Glomerular visceral epithelial cell (primary cell): ENCODE measurements around the gene HECW1.
"Not testable (repeated sequence)": the region's sequence is repeated elsewhere in the genome, so short reads cannot be mapped to it uniquely, and the experiment has no call there.

Experiments used
- DNase-seq: peaks from one replicate; pipeline ENCODE4 v3.0.0-alpha.2; 2016; ENCODE audit errors: extremely low spot score

HECW1 gene

DNA sequence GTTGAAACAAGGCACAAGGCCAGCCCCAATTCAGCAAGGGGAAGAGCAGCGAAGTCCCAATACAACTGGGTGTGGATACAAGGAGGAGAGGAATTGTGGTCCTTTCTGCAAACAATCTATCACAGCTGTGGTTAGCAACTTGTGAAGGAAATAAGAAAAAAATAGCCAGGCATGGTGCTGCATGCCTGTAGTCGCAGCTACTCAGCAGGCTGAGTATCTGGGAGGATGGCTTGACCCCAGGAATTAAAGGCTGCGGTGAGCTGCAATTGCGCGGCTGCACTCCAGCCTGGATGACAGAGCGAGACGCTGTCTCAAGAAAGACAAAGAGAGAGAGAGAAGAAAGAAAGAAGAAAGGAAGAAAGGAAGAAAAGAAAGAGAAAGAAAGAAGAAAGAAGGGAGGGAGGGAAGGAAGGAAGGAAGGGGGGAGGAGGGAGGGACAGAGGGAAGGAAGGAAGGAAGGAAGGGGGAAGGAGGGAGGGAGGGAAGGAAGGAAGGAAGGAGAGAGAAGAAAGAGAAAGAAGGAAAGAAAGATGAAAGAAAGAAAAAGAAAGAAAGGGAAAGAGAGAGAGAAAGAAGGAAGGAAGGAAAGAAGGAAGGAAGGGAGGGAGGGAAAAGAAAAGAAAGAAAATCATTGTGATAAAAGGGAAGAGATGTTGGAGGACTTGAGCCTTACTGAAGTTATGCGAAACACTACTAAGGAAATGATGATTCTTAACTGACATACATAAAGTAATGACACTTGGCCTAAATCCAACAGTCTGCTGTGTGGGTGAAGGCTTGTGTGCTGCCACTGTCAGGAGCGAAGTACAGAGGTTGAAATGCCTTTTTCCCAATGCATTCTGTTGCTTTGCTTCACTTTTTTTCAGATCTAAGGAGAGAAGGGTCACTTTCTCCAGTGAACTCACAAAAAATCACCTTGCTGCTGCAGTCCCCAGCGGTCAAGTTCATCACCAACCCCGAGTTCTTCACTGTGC, 353.4 kb downstream of the HECW1 start:
- DNase-seq, result peak; percentile 26

DNA sequence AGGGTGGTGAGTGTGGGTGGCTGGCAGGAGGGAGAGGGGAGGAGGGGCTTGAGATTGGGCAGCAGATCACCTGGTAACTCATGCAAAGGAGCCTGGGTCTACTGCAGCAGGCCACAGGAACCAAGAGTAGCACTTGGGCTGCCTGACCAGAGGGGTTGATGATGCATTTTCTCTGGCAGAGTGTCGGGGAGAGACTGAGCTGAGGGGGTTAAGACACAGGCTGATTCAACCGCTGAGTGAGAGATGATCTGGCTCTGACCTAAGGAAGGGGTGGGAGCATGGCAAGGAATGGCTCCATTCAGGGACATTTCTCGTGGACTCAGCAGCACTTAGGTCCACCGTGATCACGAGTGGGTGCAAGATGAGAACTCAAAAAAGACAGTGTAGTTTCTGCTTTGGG, 355.0 kb downstream of the HECW1 start:
- DNase-seq, result peak; percentile 34

GRCh38 chr7:43467846-43468245, 355.4 kb downstream of the HECW1 start:
- no peak for DNase-seq

DNA sequence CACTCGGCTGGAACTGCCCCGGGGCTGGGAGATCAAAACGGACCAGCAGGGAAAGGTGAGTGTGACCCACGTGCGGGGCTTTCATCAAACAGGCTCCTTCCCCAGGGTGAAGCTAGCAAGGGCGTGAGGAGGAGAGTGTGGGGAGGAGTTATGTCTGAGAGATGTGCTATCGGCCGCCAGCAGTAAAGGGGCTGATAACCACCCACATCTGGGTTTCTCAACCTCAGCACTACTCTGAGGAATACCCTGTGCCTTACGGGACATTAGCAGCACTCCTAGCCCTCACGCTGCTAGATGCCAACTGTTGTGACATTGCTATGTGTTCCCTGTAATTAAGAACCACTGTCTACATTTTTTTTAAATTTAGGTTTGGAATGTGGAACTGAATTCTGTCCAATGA, 356.6 kb downstream of the HECW1 start:
- no peak for DNase-seq

DNA sequence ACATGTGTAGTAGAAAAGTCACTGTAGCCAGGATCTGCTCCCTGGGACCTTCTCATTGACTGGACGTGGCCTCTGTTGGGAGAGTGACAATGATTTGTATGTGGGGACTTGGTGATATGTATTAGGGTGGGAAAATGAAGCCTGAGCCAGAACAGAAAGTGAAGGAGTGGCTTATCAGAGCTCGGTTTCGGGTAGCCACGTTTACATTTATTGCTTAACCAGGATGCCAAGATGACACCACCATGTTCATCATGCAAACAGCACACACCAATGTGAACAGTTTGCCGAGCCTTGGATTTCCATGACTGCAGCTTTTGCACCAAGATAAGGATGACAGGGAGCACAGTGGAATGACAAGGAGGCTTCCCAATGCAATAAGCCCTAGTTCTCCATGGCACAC, 357.7 kb downstream of the HECW1 start:
- no peak for DNase-seq

DNA sequence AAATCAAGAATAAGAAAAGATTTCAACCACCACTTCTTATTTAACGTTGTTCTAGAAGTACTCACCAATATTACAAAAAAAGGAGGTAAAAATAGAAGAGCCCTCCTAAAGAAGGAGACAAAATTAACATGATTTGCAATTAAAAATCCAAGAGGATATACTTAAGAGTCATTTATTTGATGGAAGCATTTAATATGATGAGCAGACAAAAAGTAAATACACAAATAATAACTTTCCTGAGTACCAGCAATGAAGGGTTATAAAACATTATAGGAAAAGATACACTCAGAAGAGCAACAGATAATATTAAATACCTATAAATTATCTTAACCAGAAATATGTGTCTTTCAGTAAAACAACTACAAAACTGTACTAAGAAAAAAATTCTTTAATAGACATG, 363.5 kb downstream of the HECW1 start:
- DNase-seq, result no peak

DNA sequence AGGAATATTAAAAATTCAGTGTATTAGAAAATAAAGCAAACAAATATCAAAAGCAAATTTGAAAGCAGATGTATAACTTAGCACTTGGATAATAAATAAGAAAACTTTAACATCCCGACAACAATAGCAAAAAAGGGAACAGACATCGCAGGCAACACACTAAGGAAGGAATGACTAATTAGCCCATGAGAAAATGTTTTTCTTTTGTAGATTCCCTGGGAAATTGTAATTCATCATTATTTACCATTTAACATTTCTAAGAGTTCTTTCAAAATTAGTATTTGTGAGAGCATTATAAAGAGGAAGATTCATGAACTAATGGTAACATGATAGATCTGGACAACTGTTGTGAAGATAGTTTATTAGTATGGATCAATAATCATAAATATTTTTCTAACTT, 364.4 kb downstream of the HECW1 start:
- no peak for DNase-seq

DNA sequence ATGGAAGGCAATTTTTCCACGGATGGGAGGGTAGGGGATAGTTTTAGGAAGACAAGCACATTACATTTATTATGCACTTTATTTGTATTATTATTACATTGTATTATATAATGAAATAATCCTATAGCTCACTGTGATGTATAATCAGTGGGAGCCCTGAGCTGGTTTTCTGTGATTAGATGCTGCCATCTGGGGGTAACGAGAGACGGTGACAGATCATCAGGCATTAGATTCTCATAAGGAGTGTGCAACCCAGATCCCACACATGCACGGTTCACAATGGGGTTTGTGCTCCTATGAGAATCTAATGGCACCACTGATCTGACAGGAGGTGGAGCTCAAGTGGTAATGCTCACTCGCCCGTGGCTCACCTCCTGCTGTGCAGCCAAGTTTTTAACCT, 366.6 kb downstream of the HECW1 start:
- no peak for DNase-seq

- DNase-seq, result no peak
These were observed 367.1 kb downstream of the HECW1 start for GRCh38 chr7:43479543-43479942.

DNA sequence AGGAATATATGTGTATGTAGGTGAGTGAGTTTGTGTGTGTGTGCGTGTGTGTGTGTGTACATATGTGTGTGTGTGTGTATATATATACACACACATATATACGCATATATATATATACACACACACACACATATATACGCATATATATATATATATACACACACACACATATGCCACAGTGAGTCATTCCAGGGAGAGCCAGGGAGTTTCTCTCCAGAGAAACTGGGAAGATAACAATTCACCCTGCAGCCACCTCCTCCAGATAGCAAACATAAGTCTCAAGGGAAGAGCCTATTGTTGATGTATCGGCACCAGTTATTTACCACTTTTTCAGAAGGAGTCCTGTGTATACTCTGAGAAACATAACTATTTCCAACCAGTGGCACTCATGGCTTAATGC, 368.1 kb downstream of the HECW1 start:
- DNase-seq, result peak; percentile 11

- peak; percentile 83 for DNase-seq
These were observed 369.6 kb downstream of the HECW1 start for GRCh38 chr7:43481902-43482678.

DNA sequence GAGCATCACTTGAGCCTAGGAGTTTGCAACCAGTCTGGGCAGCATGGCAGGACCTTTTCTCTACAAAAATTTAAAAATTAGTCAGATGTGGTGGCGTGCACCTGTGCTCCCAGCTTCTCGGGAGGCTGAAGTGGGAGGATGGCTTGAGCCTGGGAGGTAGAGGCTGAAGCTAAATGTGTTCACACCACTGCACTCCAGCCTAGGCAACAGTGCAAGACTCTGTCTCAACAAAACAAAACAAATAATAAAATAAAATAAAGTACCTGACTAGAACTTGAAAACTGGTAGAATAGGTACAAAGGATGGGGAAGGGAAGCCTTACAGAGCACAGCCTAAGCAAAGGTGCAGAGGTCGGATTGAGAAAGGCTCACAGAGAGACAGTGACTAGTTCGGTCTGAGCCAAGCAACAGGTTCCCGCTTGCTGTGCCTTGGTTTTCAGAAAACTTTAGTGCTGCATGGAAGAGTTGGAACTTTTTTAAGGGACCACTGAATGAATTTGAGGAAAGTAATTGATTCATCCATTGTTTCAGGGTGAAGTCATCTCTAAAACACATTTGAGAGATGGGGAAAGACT, 370.3 kb downstream of the HECW1 start:
- peak; percentile 47 for DNase-seq

- no peak for DNase-seq
These were observed 372.4 kb downstream of the HECW1 start for GRCh38 chr7:43484678-43485395.

DNA sequence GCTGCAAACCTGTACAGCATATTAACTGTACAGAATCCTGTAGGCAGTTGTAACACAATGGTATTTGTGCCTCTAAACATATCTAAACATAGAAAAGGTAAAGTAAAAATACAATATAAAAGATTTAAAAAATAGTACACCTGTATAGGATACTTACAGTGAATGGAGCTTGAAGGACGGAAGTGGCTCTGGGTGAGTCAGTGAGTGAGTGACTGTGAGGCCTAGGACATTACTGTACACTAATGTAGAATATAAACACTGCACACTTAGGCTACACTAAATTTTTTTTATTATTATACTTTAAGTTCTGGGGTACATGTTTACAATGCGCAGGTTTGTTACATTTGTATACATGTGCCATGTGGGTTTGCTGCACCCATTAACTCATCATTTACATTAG, 373.1 kb downstream of the HECW1 start:
- peak; percentile 20 for DNase-seq

GRCh38 chr7:43486008-43486407, 373.6 kb downstream of the HECW1 start:
- DNase-seq, result not testable (repeated sequence)

GRCh38 chr7:43486634-43487033, 374.2 kb downstream of the HECW1 start:
- DNase-seq, result no peak

DNA sequence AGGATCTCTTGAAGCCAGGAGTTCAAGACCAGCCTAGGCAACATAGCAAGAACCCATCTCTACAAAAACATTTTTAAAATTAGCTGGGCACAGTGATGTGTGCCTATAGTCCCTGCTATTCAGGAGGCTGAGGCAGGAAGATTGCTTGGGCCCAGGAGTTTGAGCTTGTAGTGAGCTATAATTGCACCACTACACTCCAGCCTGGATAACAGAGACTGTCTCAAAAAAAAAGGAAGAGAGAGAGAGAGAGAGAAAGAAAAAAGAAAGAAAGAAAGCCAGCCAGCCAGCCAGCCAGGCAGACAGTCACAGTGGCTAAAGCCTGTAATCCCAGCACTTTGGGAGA, 375.3 kb downstream of the HECW1 start:
- DNase-seq, result no peak

DNA sequence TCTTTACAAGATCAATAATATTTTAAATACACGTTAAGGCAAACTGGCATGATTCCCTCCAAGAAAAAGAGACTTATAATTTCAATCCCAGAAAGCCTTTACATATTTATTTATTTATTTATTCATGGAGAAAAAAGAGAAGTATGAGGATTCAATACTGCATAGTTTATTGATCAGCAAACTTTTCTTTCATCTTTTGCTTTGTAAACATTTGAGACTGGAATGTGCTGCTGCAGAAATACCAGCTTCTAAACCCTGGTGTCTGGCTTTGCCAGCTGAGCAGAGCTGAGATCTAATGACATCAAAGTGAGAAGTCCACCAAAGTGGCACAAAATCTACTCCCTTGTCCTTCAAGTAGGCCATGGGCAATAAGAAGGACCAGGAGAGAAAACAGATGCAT, 376.8 kb downstream of the HECW1 start:
- no peak for DNase-seq

DNA sequence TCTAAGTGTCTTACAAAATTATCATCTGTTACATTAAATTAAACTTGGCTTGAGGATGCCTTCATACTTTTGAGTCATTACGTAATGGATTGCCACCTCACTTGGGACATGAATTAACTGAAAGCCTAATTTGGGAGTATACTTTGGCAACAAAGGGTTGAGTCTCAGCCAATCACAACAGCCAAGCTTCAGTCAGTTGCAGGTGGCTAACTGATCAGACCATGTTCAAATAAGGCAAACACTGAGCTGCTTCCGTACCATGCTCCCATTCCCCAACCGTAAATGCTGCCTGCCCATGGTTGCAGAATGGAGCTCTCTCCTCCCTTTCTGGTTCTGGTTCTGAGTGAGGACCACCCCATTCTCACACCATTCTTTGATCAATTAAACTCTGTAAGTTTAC, 377.6 kb downstream of the HECW1 start:
- DNase-seq, result no peak

DNA sequence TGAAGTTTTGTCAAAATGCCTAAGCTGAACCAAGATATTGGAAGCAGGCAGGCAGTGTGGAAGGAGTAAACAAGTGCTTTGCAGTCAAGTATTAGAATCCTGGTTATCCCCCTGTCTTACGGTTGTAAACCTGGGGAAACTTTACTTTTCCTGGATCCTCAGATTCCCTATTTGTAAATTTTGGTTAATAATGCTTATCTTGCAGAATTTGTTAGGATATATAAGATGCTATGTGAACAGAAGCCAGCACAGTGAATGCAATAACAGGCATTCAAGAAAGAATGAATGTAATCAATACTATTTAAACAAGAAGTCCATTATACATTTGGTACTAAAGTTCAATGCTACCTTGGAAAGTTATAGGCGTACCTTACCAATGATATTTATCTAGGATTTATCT, 378.7 kb downstream of the HECW1 start:
- DNase-seq, result no peak

GRCh38 chr7:43491984-43492383, 379.5 kb downstream of the HECW1 start:
- peak; percentile 61 for DNase-seq

DNA sequence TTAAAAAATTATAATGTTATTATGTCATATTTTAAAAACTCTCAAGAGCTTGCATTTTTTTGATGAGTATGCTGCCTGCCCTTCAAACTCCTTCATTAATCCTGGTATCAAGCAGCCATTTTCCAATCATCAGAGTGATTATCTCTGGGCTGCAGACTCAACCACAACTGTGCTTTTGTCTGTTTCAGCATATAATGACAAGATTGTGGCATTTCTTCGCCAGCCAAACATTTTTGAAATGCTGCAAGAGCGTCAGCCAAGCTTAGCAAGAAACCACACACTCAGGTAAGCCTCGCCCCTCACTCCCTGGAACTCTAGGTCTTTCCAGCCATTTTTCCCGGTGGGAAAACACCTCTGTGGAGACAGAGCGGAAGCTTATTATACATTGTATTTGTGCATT, 380.4 kb downstream of the HECW1 start:
- DNase-seq, result peak; percentile 63
